GM13976 (cell line): ENCODE results near the gene KLF9.

Source experiments
- DNase-seq: peaks from one replicate; pipeline ENCODE4 v3.0.0; 2012; ENCODE audit warnings: low spot score
- in situ Hi-C: fragments of 300-500 bp; cut with MboI; formaldehyde crosslinking; loops from one replicate; pipeline ENCODE4 v1.12.0; 2022; ENCODE audit warnings: low sequenced_read_pairs, mixed read lengths, inconsistent platforms; ENCODE audit not compliant: unreplicated experiment
- TF ChIP-seq, protein P1 (sequence below): IDR thresholded peaks from 2 replicates; pipeline ENCODE4 v1.5.1; 2012; ENCODE audit warnings: borderline replicate concordance, mild to moderate bottlenecking; ENCODE audit not compliant: insufficient read depth; ENCODE audit errors: extremely low read depth, missing control alignments, control extremely low read depth

KLF9 gene

DNA sequence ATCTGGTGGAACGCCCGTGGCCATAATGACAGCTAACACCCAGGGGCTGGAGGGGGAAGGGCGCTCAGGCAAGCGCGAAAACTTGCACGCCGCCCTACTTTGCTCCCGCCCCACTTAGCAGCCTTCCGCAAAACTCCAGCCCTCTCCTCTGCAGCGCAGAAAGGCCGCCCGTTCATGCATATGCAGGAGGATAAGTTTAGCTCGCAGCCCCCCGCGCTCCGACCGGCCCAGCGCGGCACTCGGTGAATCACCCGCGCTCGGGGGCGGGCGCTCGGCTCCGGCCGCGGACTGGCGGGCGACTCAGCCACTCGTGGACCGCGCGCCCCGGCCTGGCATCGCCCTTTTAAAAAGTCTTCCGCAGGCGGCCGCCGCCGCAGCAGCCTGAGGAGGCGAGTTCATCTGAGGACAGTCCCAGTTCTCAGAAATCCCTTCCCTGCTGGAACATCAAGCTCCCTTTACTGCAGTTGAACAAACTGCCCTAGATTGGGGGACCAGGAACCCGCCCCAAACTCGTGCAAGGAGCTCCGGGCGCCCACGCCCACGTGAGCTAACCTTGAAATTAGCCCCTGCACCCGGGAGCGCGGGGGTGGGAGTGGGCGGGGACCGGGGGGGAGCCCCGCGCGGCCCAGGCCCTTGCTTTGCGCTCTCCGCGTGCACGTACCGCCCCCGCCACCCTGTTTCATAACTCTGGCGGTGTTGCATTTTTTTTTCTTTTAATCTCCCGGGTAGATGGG is 4.5 kb upstream of the KLF9 start:
- TF ChIP-seq, protein P1, sequence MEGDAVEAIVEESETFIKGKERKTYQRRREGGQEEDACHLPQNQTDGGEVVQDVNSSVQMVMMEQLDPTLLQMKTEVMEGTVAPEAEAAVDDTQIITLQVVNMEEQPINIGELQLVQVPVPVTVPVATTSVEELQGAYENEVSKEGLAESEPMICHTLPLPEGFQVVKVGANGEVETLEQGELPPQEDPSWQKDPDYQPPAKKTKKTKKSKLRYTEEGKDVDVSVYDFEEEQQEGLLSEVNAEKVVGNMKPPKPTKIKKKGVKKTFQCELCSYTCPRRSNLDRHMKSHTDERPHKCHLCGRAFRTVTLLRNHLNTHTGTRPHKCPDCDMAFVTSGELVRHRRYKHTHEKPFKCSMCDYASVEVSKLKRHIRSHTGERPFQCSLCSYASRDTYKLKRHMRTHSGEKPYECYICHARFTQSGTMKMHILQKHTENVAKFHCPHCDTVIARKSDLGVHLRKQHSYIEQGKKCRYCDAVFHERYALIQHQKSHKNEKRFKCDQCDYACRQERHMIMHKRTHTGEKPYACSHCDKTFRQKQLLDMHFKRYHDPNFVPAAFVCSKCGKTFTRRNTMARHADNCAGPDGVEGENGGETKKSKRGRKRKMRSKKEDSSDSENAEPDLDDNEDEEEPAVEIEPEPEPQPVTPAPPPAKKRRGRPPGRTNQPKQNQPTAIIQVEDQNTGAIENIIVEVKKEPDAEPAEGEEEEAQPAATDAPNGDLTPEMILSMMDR = no peak
- DNase-seq = peak; percentile 83
- in situ Hi-C loops = no loop called here

DNA sequence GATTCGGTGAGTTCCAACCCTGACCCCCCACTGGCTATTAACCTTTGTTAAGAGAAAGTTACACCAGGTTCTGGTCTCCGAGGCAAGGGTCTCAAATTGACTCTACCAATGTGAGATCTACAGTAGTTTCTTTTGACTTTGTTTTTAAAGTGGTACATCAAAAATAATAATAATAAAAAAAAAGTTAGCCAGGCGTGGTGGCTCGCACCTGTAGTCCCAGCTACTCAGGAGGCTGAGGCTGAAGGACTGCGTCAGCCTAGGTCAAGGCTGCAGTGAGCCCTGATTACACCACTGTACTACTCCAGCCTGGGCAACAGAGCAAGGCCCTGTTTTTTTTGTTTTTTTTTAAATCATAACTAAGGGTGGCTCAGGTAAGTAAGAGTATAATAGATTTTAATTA is 1.0 kb upstream of the KLF9 start:
- in situ Hi-C loops = no loop called here
- DNase-seq = no peak
- TF ChIP-seq, protein P1 = no peak

DNA sequence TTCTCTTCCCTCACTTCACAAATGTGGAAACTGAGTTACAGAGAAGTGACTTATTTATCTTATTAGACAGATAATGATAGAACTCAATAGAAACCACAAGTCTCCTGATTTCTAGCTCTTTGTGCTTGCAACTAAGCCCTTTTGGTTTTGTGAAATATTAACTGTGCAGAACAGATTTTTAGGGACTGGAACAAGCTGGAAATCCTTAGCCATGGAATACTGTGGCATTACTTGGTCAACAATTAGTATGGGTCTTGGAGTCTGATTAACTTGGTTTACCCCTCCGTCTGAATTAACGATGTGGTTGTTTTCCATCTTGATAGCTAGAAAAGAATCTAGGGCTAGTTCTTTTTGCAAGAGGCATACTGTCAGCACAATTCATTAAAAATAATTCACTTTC is 584 bp upstream of the KLF9 start:
- TF ChIP-seq, protein P1 = no peak
- DNase-seq = no peak
- in situ Hi-C loops = no loop called here

DNA sequence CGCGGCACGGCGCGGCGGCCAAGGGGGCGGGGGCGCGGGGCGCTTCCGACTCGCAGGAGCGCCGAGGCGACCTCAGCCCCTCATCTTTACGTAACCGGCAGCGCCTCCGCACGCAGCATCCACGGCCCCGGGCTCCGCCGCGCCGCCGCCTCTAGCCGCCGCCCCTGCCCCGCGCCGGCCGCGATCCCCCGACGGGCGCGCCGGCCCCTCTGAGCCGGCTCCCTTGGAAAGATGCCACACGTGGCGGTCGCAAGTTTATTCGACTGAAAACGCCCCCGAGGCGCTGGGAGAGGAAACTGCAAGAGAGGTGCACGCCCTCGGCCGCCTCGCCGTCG is 1.0 kb downstream of the KLF9 start:
- TF ChIP-seq, protein P1 = no peak
- in situ Hi-C loops = no loop called here
- peak; percentile 59 for DNase-seq

DNA sequence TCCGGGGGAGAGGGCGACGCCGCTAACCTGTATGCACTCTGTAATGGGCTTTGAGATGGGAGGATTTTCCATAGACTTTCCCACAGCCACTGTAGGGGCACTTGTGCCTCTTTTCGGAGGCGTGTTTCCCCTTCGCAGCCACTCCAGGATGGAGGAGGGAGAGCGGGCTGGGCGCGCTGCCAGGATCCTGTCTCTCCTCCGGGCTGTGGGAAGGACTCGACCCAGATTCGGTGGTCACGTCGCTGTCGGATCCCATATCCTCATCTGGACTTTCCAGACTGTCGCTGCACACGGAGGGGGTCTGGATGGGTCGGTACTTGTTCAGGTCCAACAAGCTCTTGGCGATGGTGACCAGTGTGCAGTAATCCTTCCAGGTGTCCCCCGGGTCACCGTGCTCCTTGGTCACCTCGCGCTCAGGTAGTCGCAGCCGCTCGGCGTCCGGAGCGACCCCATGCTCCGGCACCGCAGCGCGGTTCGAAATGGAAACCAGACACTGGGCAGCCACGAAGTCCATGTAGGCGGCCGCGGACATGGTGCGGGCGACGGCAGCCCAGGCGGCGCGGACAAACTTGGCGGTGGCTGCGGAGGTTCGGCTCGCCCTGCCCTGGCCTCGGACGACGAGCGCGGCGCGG is 1.5 kb downstream of the KLF9 start:
- peak; percentile 36 for DNase-seq
- TF ChIP-seq, protein P1 = no peak
- in situ Hi-C loops = no loop called here

DNA sequence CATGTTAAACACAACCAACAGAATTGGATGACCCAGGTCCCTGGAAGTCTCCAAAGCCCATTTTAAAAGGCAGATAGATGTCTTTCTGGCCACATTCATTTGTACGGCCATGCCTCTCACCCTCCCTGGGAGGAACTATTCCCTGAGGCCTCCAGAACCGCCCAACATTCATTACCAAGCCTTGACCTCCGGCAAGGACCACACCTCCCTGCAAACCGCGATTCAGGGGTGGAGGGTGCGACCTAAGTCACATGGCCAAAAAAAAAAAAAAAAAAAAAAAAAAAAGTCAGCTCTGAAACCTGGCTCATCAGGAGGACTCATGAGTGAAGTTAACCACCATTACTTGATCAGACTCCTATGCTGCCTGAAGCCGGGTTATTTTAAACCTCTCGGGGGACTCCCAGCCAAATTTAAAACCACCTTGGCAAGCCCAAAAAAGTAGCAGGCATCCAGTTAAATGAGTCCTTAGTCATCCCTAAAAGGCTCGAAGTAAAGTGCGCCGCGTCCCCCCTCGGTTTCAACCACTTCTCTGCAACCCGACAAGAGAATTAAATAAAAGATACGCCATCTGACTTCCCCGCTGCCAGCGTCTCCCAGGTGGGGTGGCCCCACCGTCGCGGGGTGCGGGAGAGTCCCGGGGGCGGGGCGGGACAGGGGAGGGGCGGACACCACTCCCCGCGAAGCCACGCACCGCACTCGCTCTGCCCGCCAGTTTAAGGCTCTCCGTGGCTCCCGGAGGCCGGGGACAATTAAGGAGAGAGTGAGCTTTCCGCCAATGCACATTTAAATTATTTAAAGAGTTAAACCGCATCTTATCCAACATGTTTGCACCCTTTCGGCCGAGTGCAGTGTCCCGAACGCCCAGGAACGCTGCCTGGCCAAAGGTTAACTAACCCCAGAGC is 2.3 kb downstream of the KLF9 start:
- in situ Hi-C loops = no loop called here
- TF ChIP-seq, protein P1 = no peak
- DNase-seq = peak; percentile 70
